ENCODE measurements around the gene POU4F1.
"Not testable (repeated sequence)": the region's sequence is repeated elsewhere in the genome, so short reads cannot be mapped to it uniquely, and the experiment has no call there.

Gene POU4F1

GRCh38 chr13:78603240-78603957 lies at the start of gene POU4F1:
POU4F1 (minus strand) TSS chr13:78603552; CDS start chr13:78603326, 226 bp downstream.
- peak; percentile 40 for DNase-seq

- DNase-seq = no peak
Observed at GRCh38 chr13:78652651-78653050, 49.3 kb upstream of the POU4F1 start.

GRCh38 chr13:78650717-78651083 lies 47.3 kb upstream of the POU4F1 start:
- DNase-seq = no peak

GRCh38 chr13:78649997-78650716 lies 46.8 kb upstream of the POU4F1 start:
- no peak for DNase-seq

- not testable (repeated sequence) for DNase-seq
Observed at GRCh38 chr13:78647109-78647678, 43.8 kb upstream of the POU4F1 start.

GRCh38 chr13:78638216-78638615 lies 34.9 kb upstream of the POU4F1 start:
- no peak for DNase-seq

- DNase-seq = no peak
Observed at GRCh38 chr13:78636495-78636894, 33.1 kb upstream of the POU4F1 start.

- DNase-seq = no peak
Observed at GRCh38 chr13:78632996-78633395, 29.6 kb upstream of the POU4F1 start.

GRCh38 chr13:78631077-78631476 lies 27.7 kb upstream of the POU4F1 start:
- no peak for DNase-seq

- DNase-seq = no peak
Observed at GRCh38 chr13:78630511-78630910, 27.2 kb upstream of the POU4F1 start.

GRCh38 chr13:78625384-78625783 lies 22.0 kb upstream of the POU4F1 start:
- DNase-seq = no peak

- DNase-seq = no peak
Observed at GRCh38 chr13:78623132-78623531, 19.8 kb upstream of the POU4F1 start.

GRCh38 chr13:78620936-78621470 lies 17.7 kb upstream of the POU4F1 start:
- no peak for DNase-seq

GRCh38 chr13:78618411-78618810 lies 15.1 kb upstream of the POU4F1 start:
- DNase-seq = no peak

- DNase-seq = no peak
Observed at GRCh38 chr13:78611040-78611439, 7.7 kb upstream of the POU4F1 start.

- no peak for DNase-seq
Observed at GRCh38 chr13:78610381-78610883, 7.1 kb upstream of the POU4F1 start.

GRCh38 chr13:78609464-78610205 lies 6.3 kb upstream of the POU4F1 start:
- DNase-seq = no peak

GRCh38 chr13:78608688-78609463 lies 5.5 kb upstream of the POU4F1 start:
- DNase-seq = no peak

GRCh38 chr13:78608252-78608687 lies 4.9 kb upstream of the POU4F1 start:
- no peak for DNase-seq

GRCh38 chr13:78607409-78608251 lies 4.3 kb upstream of the POU4F1 start:
- no peak for DNase-seq

All from CD4-positive, alpha-beta T cell treated with Interleukin-4 for 4 hours (primary cell).